Gastroesophageal sphincter (tissue), 3 donors: ENCODE data around the gene TM4SF1.

Experiments used
- CTCF ChIP-seq, 4 experiments: fragments of 200-600 bp in 2 of 4; fragments of 450-650 bp in 2 of 4; sonication (generic) in 1 of 4; IDR thresholded peaks; one replicate each; pipeline ENCODE4 v1.5.1; 2017 to 2019; ENCODE audit warnings: antibody characterized with exemption in 4 of 4, mild to moderate bottlenecking in 2 of 4, moderate library complexity in 2 of 4
- EP300 ChIP-seq: sonication (generic); formaldehyde crosslinking; IDR thresholded peaks from one replicate; pipeline ENCODE4 v1.6.1; 2017; ENCODE audit warnings: antibody characterized with exemption, mild to moderate bottlenecking
- POLR2A ChIP-seq, 2 donors: fragments of 450-650 bp; IDR thresholded peaks; one replicate each; pipeline ENCODE4 v1.6.1; 2017; ENCODE audit warnings: antibody characterized with exemption in 2 of 2, mild to moderate bottlenecking in 2 of 2, moderate library complexity in 1 of 2

DNA sequence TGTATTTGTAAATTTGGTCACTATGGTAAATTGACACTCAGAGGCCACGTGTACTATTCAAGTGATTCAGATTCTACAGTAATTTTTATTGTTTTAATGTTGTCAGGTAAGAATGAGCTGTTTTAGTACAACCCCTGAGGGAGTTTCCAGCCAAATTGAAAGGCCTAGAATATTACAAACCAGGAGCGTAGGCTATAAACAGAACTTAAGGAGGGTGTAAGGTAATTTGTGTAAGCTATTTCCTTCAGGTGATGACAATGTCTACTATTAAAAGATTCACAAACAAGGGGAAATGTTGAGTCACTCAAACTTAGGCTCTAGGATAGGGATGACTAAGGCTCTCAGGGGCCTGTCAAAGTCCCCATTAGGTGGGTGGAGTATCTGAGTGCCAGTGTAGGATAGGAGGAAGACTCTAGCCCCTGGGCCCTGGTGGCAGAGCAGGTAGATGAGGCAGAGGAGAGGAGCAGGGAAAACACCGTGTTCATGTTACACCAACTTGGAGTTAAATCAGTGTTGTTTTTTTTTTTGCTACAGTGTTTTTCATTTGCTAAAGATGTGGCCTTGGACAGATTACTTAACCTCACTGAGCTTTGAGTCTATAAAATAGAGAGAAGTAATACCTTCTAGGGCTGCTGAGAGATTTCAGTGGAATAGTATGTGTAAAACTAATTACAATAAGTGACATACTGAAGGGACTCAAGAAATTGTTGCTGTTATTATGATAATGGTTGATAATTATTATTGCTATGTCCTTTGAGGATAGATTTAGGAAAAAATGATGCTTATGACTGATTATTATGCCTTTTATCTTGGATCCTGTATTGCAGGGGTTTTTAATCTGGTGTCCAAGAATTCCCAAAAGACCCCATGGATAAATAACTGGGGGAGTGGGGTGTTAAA, 10.3 kb downstream of the TM4SF1 start:
- TF ChIP-seq CTCF (IDR thresholded peaks at IDR 0.05) (no peak), EP300 (no peak), POLR2A (IDR thresholded peaks at IDR 0.05) (no peak)
